ENCODE data around the gene ITPRIP.

Gene ITPRIP

DNA sequence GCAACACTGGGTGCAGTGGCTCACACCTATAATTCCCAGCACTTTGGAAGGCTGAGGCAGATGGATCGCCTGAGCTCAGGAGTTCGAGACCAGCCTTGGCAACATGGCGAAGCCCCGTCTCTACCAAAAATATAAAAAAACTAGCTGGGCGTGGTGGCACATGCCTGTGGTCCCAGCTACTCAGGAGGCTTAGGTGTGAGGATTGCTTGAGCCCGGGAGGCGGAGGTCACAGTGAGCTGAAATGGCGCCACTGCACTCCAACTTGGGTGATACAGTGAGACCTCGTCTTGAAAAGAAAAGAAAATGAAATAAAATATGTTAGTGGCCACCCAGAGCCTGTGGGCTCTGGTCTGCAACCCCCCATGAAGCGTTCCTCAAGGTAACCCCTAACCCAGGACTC lies 13.3 kb downstream of the ITPRIP start:
- no peak for DNase-seq

DNA sequence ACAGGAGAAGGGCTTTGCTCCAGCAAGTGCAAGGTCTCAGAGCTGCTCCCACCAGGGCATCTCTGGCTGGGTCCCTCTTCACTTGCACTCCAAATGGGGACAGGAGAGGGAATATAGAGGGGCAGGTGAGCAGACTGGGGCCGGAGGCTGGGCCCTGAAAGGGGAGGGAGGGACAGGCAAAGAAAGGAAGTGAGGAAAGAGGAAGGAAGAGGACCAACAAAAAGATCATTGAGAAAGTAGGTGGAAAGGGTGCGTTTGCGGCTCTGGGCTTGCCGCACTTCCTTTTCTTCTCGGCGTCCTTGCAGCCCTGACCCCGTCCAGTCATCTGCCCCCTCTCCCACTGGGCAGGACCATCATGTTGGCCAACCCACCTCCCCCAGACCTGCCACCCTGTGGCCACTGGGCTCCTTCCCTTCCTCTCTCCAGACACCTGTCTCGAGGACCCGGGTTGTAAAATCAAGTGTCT lies 14.0 kb downstream of the ITPRIP start:
- no peak for DNase-seq

DNA sequence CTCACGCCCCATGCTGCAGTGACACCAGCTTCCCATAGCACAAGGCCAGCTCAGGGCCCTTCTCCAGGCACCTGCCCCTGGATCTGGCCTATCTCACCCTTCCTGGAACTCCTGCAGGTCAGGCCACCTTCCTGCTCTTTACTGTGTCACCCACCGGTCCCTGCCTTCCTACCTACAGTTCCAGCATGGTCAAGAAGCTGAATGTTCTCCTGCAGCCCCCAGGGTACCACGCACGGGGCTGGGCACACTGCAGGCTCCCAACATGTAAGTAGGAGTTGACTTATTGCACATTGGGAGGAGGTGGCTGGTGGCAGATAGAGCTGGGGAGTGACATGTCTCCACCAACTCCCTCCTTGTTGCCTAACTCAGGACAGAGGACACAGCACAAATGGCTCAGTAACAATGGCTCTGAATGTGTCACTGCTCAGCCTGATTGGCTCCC lies 14.5 kb downstream of the ITPRIP start:
- DNase-seq = no peak

DNA sequence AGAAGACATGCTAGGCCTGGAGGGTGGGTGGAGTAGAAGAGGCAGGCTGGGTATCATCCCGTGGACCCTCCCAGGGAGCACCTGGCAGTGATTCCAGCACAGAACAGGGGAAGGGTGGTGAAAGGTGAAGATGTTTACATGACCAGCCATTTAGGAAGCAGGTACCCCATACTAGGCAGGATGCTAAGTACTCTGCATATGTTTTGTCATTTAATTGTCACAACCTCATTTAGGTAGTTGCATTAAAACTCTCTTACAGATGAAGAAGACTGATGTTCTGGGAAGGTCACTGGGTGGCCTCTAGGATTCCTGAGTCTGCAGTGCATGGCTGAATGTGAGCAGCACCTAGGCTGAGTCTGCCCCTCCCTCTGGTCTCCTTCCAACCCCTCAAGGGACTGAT lies 15.2 kb downstream of the ITPRIP start:
- DNase-seq = no peak

DNA sequence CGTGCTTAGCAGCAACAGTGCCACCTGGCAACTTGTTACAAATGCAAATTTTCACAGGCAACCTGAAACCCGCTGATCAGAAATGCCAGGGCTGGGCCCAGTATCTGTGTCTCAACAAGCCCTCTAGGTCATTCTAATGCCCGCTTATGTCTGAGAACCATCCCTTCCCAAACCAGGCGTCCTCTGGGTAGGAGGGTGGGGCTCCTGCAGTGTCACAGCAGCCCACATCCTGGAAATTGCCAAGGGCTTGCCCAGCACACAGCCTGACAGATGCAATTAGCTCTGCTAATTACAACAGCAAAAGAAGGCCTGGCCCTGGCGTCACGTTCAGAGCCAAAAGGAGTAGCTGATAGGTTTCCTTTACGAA lies 15.9 kb downstream of the ITPRIP start:
- DNase-seq = no peak

DNA sequence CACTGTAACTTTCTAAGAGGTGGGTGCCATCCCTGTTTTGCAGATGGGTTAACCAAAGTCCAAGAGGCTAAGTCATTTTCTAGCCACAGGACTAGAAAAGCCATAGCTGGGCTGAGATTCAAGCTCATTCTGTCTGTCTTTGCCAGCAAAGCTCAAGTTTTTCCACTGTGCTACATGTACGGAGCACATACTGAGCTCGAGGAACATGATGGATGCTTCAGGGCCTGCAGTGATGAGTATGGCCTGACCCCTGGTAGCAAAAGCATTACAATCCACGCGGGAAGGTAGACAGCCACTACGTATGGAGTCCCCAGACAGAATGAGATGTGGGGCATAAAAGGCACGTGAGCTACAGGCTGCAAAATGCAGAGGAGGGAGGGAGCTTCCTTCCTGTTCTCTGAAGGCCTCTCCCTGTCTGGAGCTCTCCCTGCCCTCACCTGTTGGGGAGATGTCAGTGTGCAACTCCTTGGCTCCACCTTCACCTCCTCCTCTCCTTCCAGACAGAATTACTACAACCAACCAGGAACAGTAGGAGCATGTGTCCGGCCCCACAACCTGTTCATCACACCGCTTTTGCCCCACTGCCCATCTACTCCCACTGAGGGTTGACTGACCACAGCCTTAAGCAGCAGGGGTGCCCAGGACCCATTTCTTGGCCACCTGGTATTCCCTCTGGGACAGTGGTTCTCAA lies 16.4 kb downstream of the ITPRIP start:
- DNase-seq = no peak

DNA sequence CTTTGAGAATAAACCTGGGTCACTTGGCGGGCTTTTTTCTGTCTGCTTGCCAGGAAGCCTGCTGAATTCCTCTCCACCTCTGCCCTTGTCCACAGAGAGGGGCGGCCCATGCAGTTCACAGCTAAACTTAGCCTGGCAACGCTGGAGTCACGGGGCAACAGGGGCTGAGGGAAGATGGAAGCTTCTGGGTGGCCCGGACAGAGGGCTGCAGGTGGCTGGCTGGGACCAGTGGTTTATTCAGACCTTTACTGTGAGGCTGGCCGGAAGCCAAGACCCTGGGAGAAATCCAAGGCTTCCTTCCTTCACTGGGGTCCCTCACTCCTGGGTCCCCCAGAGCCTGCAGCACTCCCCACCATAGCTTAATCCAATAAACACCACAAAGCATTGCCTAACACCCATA lies 17.0 kb downstream of the ITPRIP start:
- no peak for DNase-seq

DNA sequence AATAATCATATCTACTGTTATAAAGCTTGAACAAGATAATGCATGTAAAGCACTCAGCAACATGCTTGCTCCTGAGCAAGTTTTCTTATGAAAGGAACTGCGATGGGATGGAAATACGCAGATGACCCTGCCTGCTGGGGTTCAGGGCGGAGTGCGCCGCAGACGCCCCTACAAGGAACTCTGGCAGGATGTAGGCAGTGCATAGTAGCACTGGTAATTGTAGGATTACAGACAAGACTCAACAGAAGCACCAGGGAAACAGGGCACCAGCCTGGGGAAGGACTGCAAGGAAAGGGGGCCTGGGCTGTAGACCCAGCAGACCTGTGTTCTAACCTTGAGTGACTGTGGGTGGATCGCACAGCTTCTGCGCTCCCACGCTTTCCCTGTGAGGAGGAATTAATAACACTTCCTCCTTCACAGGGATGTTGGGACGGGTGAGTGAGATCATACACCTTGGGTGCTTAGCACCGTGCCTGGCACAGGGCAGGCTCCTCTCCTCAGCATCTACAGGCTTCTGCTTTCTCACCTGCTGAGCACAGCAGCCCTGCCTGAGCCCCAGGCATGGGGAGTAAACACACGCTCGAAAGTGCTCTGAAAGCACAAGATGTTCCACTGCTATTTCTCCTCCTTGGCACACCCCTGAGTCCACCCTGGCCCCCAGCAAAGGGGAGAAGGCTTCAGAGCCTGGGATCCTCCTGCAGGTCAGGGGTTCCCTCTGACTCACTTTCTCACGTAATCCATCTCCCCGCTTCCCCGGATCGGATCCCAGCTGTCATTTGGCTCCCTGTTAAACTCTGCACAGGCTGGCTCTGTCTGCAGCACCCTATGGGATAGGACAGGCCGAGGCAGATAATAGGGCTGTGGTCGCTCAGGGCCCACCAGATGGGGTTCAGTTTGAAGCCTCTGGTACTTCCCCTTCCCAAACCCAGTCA lies 19.2 kb downstream of the ITPRIP start:
- no peak for DNase-seq

DNA sequence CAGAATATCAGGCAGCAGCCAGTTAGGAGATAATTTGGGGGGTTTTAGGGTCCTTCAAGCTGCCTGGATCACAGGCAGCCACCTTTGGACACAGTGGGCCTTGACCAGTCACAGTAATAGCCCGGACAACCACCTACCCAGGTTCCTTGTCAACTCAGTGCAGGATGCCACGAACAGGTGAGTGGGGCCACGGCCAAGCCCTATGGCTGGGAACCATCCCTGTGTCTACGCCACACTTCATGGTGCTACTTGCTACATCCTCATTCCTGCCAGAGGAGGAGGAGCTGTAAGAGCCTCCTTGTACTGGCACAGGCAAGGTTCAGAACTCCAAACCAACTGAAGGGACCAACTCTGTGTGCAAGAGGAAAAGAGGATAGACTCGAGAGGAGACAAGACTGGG lies 19.9 kb downstream of the ITPRIP start:
- DNase-seq = no peak

DNA sequence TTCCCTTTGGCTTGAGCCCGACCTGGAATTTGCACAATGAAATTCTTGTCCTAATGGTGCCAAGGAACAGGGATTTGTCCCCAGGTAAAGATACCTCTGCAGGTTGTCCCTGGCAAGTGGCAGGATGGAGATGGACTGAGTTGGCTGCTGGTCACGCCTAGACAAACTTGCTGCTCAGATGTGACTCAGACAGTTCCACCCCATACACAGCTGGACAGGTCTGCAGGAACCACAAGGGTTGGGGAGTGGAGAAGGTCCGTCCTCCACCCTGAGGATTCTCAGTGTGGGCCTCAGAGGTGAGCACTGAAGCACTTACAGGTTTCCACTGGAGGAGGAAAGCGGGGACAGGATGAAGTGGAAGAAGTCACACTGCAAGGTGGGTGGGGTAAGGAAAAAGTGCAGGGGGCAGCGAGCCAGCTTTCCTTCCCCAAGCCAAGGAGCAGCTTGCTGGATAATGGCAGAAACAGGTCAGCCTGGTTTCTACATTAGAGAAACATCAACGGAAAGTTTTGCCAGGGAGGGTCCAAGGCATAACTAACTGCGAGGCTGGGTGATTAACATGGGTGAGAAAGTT lies 20.5 kb downstream of the ITPRIP start:
- no peak for DNase-seq

DNA sequence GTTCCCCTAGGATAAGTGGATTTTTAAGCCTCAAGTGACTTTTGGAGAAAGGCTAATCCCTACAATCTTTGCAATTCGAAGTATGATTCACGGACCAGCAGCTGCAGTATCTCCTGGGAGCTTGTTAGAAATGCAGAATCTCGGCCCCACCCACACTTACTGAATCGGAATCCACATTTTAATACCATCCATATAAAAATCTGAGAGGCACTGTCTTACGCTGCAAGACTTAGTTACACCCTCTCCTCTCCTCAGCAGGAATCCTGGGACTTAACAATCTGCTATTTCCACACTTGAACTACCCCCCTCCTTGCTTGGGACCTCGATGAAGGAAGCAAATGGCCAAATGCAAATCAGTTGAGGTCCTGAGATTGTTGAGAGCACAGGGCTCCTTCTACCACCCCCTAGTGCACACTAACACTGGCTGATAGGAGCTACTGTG lies 21.0 kb downstream of the ITPRIP start:
- no peak for DNase-seq

DNA sequence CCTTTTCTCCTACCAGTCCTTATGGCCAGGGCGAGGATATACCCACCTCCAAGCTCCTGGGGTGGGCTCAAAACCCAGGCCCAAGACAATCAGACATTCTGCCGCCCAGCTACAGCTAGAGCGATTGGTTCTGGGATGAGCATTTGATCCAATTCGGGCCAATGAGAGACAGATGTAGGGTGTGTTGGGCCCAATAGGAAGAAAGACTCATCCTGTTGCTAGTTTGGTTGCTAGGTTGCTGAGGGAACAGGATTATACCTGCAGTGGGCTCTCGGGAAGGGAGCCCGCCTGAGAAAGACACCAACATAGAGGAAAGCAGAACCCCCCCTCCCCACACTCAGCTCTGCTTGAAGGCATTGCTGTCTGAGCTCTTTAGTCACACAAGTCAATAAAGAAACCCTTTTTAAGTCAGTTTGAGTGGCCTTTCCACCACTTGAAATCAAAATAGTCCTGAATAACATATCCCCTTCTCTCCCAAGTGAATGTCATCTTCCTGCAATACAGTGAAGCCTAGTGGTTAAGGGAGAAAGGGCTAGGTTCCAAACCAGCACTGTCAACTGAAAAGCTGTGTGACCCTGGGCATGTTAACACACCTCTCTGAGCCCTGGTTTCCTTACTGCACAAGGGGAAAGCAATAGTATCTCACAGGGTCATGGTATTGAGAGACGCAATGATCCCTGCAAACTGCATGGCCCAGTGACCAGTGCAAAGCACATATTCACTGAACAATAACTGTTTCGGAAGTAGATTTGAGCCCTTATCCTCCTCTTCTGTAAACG lies 21.8 kb downstream of the ITPRIP start:
- no peak for DNase-seq

DNA sequence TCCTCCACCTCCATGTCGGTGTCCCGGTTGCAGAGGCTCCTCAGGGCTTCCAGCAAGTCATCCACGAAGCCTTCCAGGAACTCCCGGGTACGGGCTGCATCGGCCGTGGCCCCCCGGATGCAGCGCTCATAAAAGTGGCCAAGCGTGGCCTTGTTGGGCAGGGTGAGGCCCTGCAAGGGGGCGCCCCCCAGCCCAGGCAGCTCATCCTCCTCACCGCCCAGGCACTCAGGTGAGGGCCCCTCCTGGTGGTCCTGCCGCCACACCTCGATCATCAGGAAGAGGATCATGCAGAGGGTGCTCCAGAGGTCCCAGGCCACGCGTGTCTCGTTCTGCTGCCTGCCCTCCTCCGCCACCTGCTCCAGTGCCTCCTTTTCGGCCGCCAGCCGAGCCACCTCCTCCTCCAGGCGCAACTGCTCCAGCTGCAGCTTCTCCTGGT lies 22.8 kb downstream of the ITPRIP start:
- DNase-seq = peak; percentile 48

DNA sequence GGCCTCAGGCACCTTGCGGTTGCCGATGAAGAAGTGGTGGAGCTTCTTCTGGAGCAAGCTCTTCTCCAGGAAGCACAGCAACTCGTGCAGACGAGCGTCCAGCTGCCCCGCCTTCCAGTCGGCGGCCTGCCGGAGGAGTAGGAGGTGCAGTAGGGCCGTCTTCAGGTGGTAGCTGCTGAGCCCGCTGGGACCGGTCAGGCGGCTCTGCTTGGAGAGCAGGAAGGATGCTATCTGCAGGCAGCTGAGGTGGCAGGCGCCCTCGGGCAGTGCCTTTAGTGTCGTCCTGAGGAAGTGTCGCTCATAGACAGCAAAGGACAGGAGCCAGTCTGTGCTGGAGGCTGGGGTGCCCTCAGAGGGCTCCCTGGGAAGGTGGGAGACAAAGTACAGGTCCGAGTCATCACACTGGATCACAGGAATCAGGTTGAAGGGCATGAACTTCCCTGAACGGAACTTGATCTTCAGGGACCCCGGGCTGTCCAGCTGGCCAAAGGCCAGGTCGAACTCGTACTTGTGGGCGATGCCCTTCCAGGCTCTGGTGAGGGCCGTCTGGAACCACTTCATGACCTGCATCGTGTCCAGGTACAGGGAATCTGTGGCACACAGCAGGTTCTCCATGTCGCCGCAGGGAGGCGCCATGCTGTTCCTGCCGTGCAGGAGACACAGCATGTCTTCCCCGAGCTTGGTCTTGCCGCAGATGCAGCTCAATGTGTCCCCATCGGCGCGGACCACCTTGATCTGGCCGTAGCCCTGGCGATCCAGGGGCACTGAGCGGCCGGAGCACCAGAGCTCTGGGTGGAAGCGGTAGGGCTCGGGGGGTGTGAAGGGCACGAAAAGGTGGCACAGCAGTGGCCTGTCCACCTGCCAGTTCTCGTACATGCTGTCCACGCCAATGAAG lies 23.4 kb downstream of the ITPRIP start:
- DNase-seq = peak; percentile 52

DNA sequence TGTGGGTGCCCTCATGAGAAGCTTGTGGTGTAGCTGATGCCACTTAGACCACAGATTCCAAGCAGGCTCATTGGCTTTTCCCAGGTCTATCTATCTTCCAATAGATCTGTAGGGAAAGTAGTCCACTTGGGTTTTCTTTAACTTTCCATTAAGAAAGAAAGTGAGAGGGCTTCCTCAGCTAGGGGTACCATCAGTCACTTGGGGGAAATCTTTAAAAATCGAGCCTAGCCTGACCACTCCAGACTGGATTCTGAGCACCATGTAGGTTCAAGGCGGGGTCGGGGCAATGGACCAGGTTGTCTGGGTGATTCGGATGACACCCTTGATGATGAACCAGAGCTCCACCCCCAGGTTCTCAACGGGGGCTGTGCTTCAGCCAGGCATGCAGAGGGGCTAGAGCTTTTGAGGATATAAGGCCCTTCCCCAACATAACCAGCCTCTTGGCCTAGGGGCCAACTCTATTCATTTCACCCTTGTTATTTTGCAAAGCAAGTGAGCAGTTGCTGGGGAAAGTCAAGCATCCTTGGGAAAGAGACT lies 27.0 kb downstream of the ITPRIP start:
- no peak for DNase-seq

DNA sequence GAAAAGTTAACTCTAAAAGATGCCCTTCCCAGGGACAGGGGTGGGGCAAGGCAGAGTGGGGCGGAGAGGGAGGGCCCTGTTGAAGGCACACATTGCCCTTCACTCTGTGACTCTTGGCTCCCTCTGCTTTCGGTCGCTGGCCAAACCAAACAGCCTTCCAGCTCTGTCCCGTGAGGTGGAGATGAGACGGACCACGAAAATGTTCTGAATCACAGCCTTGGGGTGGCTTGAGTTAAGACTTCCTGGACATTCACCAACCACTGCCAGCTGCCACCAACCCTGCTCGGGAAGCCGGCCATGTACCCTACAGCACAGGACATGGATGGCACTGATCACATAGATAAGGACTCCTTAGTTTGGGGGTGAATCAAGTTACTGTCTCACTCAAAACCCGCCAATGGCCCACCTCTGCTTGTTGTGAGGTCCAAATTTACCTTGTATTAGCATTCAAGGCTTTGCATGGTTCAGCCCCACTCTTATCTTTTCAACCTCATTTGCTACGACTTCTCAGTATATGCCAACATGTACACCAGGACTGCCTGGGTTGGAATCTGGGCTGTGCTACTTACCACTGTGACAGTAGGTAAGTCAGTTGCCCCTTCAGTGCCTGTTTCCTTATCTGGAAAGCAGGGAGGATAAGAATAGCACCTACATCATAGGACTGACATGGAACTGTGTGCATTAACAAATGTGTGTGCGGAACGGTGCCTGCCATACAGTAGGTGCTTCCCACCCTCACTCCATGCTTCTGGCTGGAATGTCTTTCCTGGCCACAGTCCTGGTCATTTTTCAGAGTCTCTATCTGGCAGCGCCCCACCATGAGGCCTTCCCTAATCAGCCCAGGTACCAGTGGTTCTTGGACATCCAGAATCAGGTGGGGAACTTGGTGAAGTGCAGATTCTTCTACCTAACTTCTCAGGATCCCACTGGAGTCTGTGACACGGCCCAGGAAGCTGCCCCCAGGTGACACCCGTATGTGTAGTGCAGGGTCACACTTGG lies 28.0 kb downstream of the ITPRIP start:
- peak; percentile 51 for DNase-seq

DNA sequence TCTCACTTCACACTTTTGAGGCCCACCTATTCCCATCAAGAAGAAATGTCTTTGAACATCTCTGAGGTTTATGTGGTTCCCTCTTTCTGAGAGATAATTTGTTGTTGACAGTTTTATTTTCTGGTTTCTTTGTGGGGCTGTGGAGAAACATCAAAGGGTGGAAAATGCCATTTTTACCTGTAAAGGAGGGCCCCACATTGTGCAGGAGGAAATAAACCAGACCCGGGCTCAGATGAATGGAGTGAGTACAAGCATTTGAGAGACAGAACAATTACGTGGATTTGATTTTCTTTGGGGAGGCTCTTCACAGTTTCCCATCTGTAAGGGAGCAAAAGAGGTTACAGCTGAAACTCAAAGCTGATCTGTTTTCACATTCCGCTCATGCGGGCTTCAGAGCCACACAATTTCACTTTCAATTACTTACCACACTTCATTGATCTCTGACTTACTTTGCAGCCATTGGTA lies 29.8 kb downstream of the ITPRIP start:
- no peak for DNase-seq

DNA sequence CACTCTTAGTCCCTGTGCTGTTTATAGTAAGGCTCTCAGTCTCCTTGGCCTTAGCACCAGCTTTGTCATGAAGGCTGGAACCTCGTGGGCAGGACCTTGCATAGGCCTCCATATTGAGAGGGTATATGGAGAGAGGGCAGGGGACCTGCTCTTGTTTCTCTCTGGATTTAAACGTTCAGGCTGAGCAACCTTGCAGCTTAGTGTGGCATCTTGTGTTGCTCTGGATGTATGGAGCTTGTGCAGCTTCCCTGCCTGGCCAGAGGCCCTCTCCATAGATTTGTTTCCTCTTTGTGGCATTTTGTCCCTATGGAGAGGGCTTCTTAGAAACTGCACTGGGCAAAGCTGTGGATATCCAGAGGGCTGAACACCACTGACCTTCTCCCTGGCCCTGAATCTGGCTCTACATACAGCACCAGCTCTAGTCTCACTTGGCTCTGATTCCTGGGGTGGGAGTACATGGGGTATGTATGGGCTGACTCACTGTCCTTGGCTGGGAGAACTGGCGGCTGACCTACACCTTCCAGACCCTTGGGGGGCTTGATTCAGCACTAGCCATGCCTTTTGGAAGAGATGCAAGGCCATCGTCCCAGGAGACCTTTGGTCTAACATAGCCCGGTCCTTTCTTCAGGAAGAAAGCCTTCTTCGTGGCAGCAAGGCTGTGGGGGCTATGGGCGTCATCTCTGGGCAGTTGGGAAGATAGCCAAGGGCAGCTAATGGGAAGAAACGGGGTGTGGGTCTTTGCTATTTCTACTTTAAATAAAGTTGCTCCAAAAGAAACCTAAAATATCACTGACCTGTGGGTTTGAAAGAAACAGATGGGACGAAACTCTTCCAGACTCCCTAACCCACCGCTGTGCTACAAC lies 30.5 kb downstream of the ITPRIP start:
- DNase-seq = peak; percentile 50

DNA sequence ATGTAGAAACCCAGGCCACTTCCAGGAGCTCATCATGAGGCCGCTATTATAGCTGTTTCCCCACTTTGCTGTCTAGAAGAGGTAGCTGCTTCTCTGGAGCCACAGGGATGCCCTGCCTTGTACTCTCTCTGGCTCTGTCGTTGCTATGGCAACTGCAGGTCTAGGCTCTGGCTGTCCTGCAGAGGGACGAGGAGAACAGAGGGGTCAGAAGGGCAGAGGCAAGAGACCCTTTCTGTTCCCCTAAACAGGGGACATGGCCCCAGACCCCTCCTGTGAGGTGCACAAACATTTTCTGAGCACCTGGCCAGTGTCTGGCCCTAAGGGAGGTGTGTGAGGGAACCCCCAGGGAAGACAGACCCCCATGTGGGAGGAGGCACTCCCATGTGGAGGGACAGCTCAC lies 31.4 kb downstream of the ITPRIP start:
- peak; percentile 62 for DNase-seq

All from islet precursor cell (in vitro differentiated cells).